GM12865 (cell line): Measurements from ENCODE around the gene NFATC2.
A peak's percentile ranks its signal among the peaks of the same experiment; 100 is the strongest.

ENCODE experiments used
- DNase-seq: peaks from one replicate; pipeline ENCODE4 v3.0.0; 2010; ENCODE audit warnings: low read depth
- H3K4me3 ChIP-seq: 2 replicates; pipeline ENCODE4 v1.5.1; 2011; ENCODE audit warnings: mild to moderate bottlenecking, low read depth, low read length, control low read depth
- TF ChIP-seq, protein P1 (sequence below): IDR thresholded peaks from 2 replicates; pipeline ENCODE4 v1.5.1; 2011; ENCODE audit warnings: low read length, control low read depth, low read depth, inconsistent platforms; ENCODE audit not compliant: insufficient read depth; ENCODE audit errors: missing control alignments

NFATC2 gene

DNA sequence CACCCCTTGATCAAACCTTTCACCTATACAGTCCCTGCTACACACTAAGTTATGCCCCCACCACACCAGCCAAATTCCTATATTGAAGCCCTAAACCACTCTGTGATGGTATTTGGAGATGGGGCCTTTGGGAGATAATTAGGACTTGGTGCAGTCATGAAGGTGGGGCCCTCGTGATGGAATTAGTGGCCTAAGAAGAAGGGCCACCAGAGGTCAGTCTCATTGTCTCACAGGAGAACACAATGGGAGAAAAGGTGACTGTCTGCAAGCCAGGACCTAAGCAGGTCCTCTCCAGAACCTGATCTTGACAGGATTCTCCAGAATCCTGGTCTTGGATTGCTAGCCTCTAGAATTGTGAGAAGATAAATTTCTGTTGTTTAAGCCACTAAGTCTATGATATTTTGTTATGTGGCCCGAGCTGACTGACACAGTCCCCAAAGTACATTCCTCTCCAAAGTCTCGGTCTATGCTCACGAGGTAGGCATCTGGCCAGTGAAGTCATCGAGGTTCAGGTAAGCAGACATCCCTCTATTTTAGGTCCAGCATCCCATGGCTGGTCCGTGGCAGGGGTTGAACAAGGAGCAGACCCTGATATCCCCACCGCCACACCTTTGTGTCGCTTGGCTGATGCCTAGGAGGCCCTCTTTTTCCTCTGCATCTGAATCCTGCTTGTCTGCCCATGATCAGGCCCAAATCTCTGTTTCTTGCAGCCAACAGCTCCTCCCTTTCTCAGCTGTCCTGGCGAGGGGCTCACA is 138.9 kb downstream of the NFATC2 start:
- TF ChIP-seq, protein P1, sequence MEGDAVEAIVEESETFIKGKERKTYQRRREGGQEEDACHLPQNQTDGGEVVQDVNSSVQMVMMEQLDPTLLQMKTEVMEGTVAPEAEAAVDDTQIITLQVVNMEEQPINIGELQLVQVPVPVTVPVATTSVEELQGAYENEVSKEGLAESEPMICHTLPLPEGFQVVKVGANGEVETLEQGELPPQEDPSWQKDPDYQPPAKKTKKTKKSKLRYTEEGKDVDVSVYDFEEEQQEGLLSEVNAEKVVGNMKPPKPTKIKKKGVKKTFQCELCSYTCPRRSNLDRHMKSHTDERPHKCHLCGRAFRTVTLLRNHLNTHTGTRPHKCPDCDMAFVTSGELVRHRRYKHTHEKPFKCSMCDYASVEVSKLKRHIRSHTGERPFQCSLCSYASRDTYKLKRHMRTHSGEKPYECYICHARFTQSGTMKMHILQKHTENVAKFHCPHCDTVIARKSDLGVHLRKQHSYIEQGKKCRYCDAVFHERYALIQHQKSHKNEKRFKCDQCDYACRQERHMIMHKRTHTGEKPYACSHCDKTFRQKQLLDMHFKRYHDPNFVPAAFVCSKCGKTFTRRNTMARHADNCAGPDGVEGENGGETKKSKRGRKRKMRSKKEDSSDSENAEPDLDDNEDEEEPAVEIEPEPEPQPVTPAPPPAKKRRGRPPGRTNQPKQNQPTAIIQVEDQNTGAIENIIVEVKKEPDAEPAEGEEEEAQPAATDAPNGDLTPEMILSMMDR, result no peak
- no peak for DNase-seq
- no peak overlapping the region for H3K4me3 ChIP-seq

DNA sequence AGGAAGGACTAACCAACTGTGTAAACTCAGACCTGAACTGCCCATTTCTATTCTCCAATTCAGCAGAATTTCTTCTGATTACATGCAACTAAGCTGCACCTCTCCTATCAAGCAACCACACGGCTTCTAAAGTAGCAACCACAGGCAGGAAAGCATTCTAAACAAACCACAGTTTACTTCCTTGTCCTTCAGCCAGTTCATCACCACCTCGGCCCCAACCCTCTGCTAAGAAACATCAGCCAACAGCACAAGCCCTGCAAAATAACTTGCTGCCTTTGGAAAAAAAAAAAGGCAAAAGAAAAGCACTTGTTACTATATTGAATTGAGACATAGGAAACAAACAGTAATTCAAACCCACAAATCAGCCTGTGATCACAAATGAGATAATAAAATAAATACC is 140.3 kb downstream of the NFATC2 start:
- peak; percentile 62 for DNase-seq
- H3K4me3 ChIP-seq, result no peak overlapping the region
- TF ChIP-seq, protein P1, result no peak

DNA sequence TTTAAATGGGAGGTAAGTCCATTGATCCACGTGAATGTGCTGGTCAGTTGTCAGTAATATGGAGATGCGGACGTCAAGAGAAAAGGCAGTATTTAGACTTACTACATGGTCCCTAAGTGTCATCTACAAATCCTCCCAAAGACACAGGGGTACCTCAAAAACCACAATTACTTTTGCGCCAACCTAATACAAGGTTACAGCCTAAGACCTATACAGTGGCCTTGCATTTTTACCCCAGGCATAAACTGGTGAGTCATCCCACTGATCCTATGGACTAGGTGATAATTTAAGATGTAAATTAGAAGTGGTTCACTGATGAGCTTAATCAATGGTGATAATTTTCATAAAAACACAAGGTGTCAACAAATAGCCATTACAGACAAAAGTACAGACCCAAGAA is 141.0 kb downstream of the NFATC2 start:
- no peak for DNase-seq
- H3K4me3 ChIP-seq, result no peak overlapping the region
- TF ChIP-seq, protein P1, result no peak

DNA sequence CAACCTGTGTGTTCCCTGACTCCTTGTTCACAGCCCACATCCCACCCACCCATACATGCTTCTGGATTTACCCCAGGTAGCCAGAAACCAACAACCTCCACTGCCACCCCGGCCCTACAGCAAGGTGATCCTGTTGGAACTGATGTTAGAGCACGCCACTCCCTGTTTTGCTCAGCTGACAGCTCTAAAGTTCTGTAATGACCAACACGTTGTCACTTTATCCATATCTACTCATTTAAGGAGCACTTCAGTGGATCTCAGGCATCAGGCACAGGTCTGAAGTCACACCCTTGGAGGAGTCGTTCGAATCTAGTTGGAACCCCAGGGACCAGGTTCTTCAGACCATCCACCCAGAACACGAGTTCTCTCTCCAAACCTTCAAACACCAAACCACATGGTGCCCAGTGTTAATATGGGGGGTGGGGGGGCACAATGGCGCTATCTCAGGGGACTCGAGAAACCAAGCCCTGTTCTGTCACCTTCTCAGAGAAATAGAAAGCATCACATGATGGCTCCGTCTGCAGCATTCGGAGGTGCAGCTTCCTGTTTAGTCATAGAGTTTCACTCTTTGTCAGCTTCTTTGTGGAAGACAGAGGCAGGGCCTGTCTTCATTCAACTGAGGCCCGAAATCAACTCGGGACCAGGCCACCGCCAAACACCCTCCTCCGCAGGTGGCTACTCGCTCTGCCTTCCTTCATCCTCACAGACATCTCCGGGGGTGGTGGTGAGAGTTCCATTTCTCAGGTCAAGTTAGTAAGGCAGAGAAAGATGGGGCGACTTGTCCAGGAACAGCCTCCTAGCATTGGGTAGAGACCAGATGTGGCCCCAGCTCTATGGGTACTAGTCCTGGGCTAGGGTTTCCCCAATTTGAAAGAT is 142.2 kb downstream of the NFATC2 start:
- DNase-seq, result peak; percentile 93
- TF ChIP-seq, protein P1, result no peak

DNA sequence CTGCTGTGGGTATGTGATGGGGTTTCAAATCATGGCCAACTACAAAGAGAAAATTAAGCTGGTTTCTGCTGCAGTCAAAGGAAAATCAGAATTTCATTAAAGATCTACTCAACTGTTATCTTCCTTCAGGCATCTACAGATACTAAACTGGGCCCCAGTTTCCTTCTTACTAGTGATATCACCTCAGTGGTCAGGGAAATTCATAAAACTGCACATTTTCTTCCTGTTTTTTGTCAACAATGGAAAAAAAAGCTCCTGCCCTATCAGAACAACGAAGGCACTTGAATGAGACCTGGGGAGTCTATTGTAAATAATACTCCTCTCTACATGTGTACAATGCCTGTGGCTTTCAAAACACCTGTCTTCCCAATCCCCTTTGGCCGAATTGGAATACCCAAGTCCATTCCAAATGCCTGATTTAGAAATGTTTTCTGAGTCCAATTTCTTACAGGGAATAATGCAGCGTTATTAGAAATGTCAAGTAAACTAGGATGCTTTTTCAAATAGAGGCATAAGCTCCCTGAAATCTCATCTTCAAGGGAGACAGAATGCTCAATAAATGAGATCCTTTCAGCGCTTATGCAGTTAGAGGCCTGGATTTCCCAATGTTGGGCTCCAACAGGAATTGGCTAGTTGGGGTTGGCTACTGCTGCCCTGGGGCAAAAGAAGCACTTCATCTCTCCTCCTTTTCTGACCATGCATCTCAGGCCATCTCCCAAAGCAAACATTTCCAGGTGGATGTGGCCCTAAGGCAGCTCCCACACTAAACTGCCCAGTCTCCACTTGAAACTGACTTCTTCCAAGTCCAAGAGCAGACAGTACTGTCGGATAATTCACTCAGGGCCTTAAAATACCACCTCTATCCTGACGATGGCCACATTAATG is 143.3 kb downstream of the NFATC2 start:
- TF ChIP-seq, protein P1, result no peak
- no peak for DNase-seq

More for the DNA sequence above, 142.2 kb downstream of the NFATC2 start:
- H3K4me3 ChIP-seq, result peak overlapping the region; percentile 41

DNA sequence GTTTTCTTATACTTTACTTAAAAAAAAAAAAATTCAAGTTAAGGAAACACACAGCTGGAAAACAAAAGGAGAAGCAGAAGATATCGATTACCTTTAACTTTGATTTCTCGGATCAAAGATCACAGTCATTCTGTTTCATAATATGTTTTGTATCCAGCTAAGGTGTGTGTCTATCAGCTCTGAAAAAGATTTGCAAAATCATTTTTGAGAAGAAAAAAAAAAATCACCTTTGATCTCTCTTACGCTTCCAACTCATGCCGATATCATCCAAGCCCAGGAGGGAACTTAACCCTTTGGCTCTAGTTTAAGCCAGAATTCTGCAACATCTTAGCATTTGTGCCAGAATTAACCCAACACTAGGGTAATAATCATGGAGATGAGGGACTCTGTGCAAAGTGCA is 144.0 kb downstream of the NFATC2 start:
- H3K4me3 ChIP-seq, result no peak overlapping the region
- no peak for DNase-seq
- TF ChIP-seq, protein P1, result no peak

More for the DNA sequence above, 143.3 kb downstream of the NFATC2 start:
- H3K4me3 ChIP-seq, result no peak overlapping the region
